Ramos (cell line): ENCODE data around the gene RIPPLY3.
"Not testable (repeated sequence)": the region's sequence is repeated elsewhere in the genome, so short reads cannot be mapped to it uniquely, and the experiment has no call there.

Experiments used
- in situ Hi-C: fragments of 300-500 bp; cut with MboI; formaldehyde crosslinking; loops from one replicate; pipeline ENCODE4 v1.14.3; 2022; ENCODE audit warnings: low sequenced_read_pairs; ENCODE audit not compliant: unreplicated experiment

Gene RIPPLY3

GRCh38 chr21:37005548-37006485 lies 685 bp upstream of the RIPPLY3 start:
- in situ Hi-C loops, result no loop called here

- in situ Hi-C loops, result no loop called here
Observed at GRCh38 chr21:37008724-37009123, 2.2 kb downstream of the RIPPLY3 start.

- in situ Hi-C loops, result no loop called here
Observed at GRCh38 chr21:37009740-37010341, 3.3 kb downstream of the RIPPLY3 start.

GRCh38 chr21:37017951-37018679 lies 11.6 kb downstream of the RIPPLY3 start:
- in situ Hi-C loops, result no loop called here

GRCh38 chr21:37026499-37026898 lies 20.0 kb downstream of the RIPPLY3 start:
- in situ Hi-C loops, result no loop called here

- in situ Hi-C loops, result no loop called here
Observed at GRCh38 chr21:37028570-37028969, 22.1 kb downstream of the RIPPLY3 start.

- in situ Hi-C loops, result no loop called here
Observed at GRCh38 chr21:37030864-37031263, 24.4 kb downstream of the RIPPLY3 start.

- in situ Hi-C loops, result no loop called here
Observed at GRCh38 chr21:37032293-37032692, 25.8 kb downstream of the RIPPLY3 start.

- in situ Hi-C loops, result no loop called here
Observed at GRCh38 chr21:37032877-37033471, 26.5 kb downstream of the RIPPLY3 start.

GRCh38 chr21:37034394-37034793 lies 27.9 kb downstream of the RIPPLY3 start:
- in situ Hi-C loops, result not testable (repeated sequence)

- in situ Hi-C loops, result no loop called here
Observed at GRCh38 chr21:37036177-37036576, 29.7 kb downstream of the RIPPLY3 start.

GRCh38 chr21:37039411-37040075 lies 33.0 kb downstream of the RIPPLY3 start:
- in situ Hi-C loops, result no loop called here

GRCh38 chr21:37040212-37040611 lies 33.7 kb downstream of the RIPPLY3 start:
- in situ Hi-C loops, result no loop called here

GRCh38 chr21:37041706-37042271 lies 35.3 kb downstream of the RIPPLY3 start:
- in situ Hi-C loops, result no loop called here

- in situ Hi-C loops, result no loop called here
Observed at GRCh38 chr21:37043818-37044217, 37.3 kb downstream of the RIPPLY3 start.

- in situ Hi-C loops, result no loop called here
Observed at GRCh38 chr21:37044643-37045042, 38.1 kb downstream of the RIPPLY3 start.

GRCh38 chr21:37045149-37045548 lies 38.6 kb downstream of the RIPPLY3 start:
- in situ Hi-C loops, result no loop called here

- in situ Hi-C loops, result no loop called here
Observed at GRCh38 chr21:37045556-37045955, 39.1 kb downstream of the RIPPLY3 start.

- in situ Hi-C loops, result no loop called here
Observed at GRCh38 chr21:37047079-37047478, 40.6 kb downstream of the RIPPLY3 start.

- in situ Hi-C loops, result not testable (repeated sequence)
Observed at GRCh38 chr21:37049741-37050140, 43.2 kb downstream of the RIPPLY3 start.
